Measurements from ENCODE around the gene PLEKHJ1. TPM values are rescaled to one million over a fixed set of nuclear protein-coding genes. Genes with fewer than 3 reads are reported as not detected.

Gene PLEKHJ1
- polyA plus RNA-seq, 1 of the 3 experiments (the other 2 are of a cell fraction): 151 TPM

GRCh38 chr19:2197270-2197669 lies 38.9 kb downstream of the PLEKHJ1 start:
- no CpG with 5 or more reads among the region's 15 CpGs for WGBS (ENCODE audit: low lambda C conversion rate)
- H3K79me2 ChIP-seq (ENCODE audit: insufficient read depth): peaks cover 25% of the 10 kb centered on the region
- H3K36me3 ChIP-seq (replicated peaks in 1 of 2; ENCODE audit: control insufficient read depth in 1 of 2, insufficient read depth in 2 of 2, low read length in 1 of 2): peaks cover 4 to 28% of the 10 kb centered on the region in 2 experiments
- no peak for TF ChIP-seq IRF3 (IDR thresholded peaks at IDR 0.05; ENCODE audit: low read depth, low read length)
- CTCF ChIA-PET: no interaction called here
- H3K4me2 ChIP-seq: no peak overlapping the region
- no peaks in the 10 kb centered on the region; a peak in 1 of 4 replicates for H3K4me1 ChIP-seq (ENCODE audit: control insufficient read depth in 1 of 2, insufficient read depth in 2 of 2, low read depth in 1 of 2, low read length in 1 of 2)
- no peak overlapping the region for H2AFZ ChIP-seq (ENCODE audit: low read depth)
- no peak overlapping the region for H3K4me3 ChIP-seq (ENCODE audit: low read depth in 2 of 2, low read length in 1 of 2)
- no peaks in the 10 kb centered on the region for H3K27me3 ChIP-seq (ENCODE audit: insufficient read depth)
- H3K9me3 ChIP-seq: no peaks in the 10 kb centered on the region
- H3K27ac ChIP-seq (ENCODE audit: low read depth in 2 of 2, low read length in 1 of 2): no peak overlapping the region; a peak in 1 of 4 replicates
- POLR2A ChIA-PET: no interaction called here
- no peak overlapping the region for H3K9ac ChIP-seq
- H3K9me2 ChIP-seq: no peaks in the 10 kb centered on the region
- H4K20me1 ChIP-seq (ENCODE audit: insufficient read depth): peaks cover 25% of the 10 kb centered on the region
- H3F3A ChIP-seq (replicated peaks; ENCODE audit: insufficient read depth): no peaks in the 10 kb centered on the region
- DNase-seq: no peak

GRCh38 chr19:2195914-2196313 lies 40.2 kb downstream of the PLEKHJ1 start:
- Histone ChIP-seq H3K27me3 (ENCODE audit: insufficient read depth) (no peaks in the 10 kb centered on the region), H3K36me3 (replicated peaks in 1 of 2; ENCODE audit: control insufficient read depth in 1 of 2, insufficient read depth in 2 of 2, low read length in 1 of 2) (peaks cover 0 to 36% of the 10 kb centered on the region in 2 experiments), H3K9me2 (no peaks in the 10 kb centered on the region), H3K27ac (ENCODE audit: low read depth in 2 of 2, low read length in 1 of 2) (no peak overlapping the region), H3K4me2 (no peak overlapping the region), H3F3A (replicated peaks; ENCODE audit: insufficient read depth) (no peaks in the 10 kb centered on the region), H3K79me2 (ENCODE audit: insufficient read depth) (peaks cover 25% of the 10 kb centered on the region), H3K4me3 (ENCODE audit: low read depth in 2 of 2, low read length in 1 of 2) (no peak overlapping the region), H4K20me1 (ENCODE audit: insufficient read depth) (peaks cover 25% of the 10 kb centered on the region), H3K4me1 (ENCODE audit: control insufficient read depth in 1 of 2, insufficient read depth in 2 of 2, low read depth in 1 of 2, low read length in 1 of 2) (no peaks in the 10 kb centered on the region; a peak in 1 of 4 replicates), H3K9ac (no peak overlapping the region), H3K9me3 (no peaks in the 10 kb centered on the region), H2AFZ (ENCODE audit: low read depth) (no peak overlapping the region)
- WGBS (ENCODE audit: low lambda C conversion rate): no CpG with 5 or more reads among the region's 19 CpGs
- ChIA-PET POLR2A (no interaction called here), CTCF (interaction anchor here (0.8 kb wide), 1 partner anchor 40 kb away, joined by 3 read pairs; no protein-coding TSS in a partner anchor)
- DNase-seq: no peak
- TF ChIP-seq FOXJ3 (CRISPR knock-in tag; IDR thresholded peaks at IDR 0.05) (no peak), IRF3 (IDR thresholded peaks at IDR 0.05; ENCODE audit: low read depth, low read length) (no peak)

- Histone ChIP-seq H3K9ac (no peak overlapping the region), H4K20me1 (ENCODE audit: insufficient read depth) (peaks cover 25% of the 10 kb centered on the region), H2AFZ (ENCODE audit: low read depth) (no peak overlapping the region), H3K27ac (ENCODE audit: low read depth in 2 of 2, low read length in 1 of 2) (no peak overlapping the region), H3F3A (replicated peaks; ENCODE audit: insufficient read depth) (no peaks in the 10 kb centered on the region), H3K4me3 (ENCODE audit: low read depth in 2 of 2, low read length in 1 of 2) (no peak overlapping the region), H3K9me2 (no peaks in the 10 kb centered on the region), H3K79me2 (ENCODE audit: insufficient read depth) (peaks cover 30% of the 10 kb centered on the region), H3K4me1 (ENCODE audit: control insufficient read depth in 1 of 2, insufficient read depth in 2 of 2, low read depth in 1 of 2, low read length in 1 of 2) (no peaks in the 10 kb centered on the region; a peak in 1 of 4 replicates), H3K9me3 (no peaks in the 10 kb centered on the region), H3K36me3 (replicated peaks in 1 of 2; ENCODE audit: control insufficient read depth in 1 of 2, insufficient read depth in 2 of 2, low read length in 1 of 2) (peaks cover 0 to 41% of the 10 kb centered on the region in 2 experiments), H3K27me3 (ENCODE audit: insufficient read depth) (no peaks in the 10 kb centered on the region), H3K4me2 (no peak overlapping the region)
- ChIA-PET POLR2A (no interaction called here), CTCF (no interaction called here)
- 98% methylated on average over 6 of the region's 13 CpGs for WGBS (ENCODE audit: low lambda C conversion rate)
- DNase-seq: no peak
- no peak for TF ChIP-seq FOXM1 (IDR thresholded peaks at IDR 0.05; ENCODE audit: low read depth)
- no peak for TF ChIP-seq NRF1 (IDR thresholded peaks at IDR 0.05; ENCODE audit: low read depth, low read length)
- no peak for TF ChIP-seq ZBTB33 (IDR thresholded peaks at IDR 0.05; ENCODE audit: borderline replicate concordance, low read depth)
Observed at GRCh38 chr19:2195361-2195760, 40.8 kb downstream of the PLEKHJ1 start.
